ENCODE measurements around the gene ITPKC.

ITPKC gene

GRCh38 chr19:40716482-40717324, at the start of gene ITPKC, which contains the start of gene COQ8B:
TSS of gene ITPKC (plus strand) at chr19:40717112. CDS start at chr19:40717136, 24 bp downstream.
TSS of gene COQ8B (minus strand) at chr19:40716886. CDS start at chr19:40714632, 2,254 bp downstream.
- Histone ChIP-seq H3K27me3 (ENCODE audit: control insufficient read depth in 5 of 5, insufficient read depth in 4 of 5, low read length in 5 of 5) (peaks cover 0 to 8% (median 0%) of the 10 kb centered on the region in 5 donors), H3K27ac (ENCODE audit: low read depth, low read length) (peak within 1 kb of the TSS; percentile 99), H3K9ac (ENCODE audit: low read length in 5 of 5) (peak within 1 kb of the TSS; percentile 98 to 100 (median 99)), H3K9me3 (ENCODE audit: control insufficient read depth in 5 of 5, low read length in 5 of 5) (no peaks in the 10 kb centered on the region), H3K4me3 (ENCODE audit: low read depth in 1 of 5, low read length in 5 of 5) (peak within 1 kb of the TSS; percentile 86 to 99 (median 97)), H3K36me3 (ENCODE audit: control insufficient read depth in 5 of 5, insufficient read depth in 5 of 5, low read length in 5 of 5) (peaks cover 0 to 10% (median 4%) of the 10 kb centered on the region in 5 donors), H3K4me1 (ENCODE audit: control insufficient read depth in 5 of 5, insufficient read depth in 5 of 5, low read length in 5 of 5) (peaks cover 21 to 74% (median 68%) of the 10 kb centered on the region in 5 donors)

- H3K36me3 ChIP-seq (ENCODE audit: control insufficient read depth in 5 of 5, insufficient read depth in 5 of 5, low read length in 5 of 5) = peaks cover 10 to 59% (median 57%) of the 10 kb centered on the region in 5 donors
Observed at GRCh38 chr19:40667602-40668001, 49.3 kb upstream of the ITPKC start.

GRCh38 chr19:40668991-40669614, 47.8 kb upstream of the ITPKC start:
- H3K9ac ChIP-seq (ENCODE audit: low read length in 5 of 5) = no peak overlapping the region
- H3K9me3 ChIP-seq (ENCODE audit: control insufficient read depth in 5 of 5, low read length in 5 of 5) = peaks cover 0 to 2% (median 0%) of the 10 kb centered on the region in 5 donors
- peaks cover 15 to 74% (median 72%) of the 10 kb centered on the region in 5 donors for H3K36me3 ChIP-seq (ENCODE audit: control insufficient read depth in 5 of 5, insufficient read depth in 5 of 5, low read length in 5 of 5)
- H3K4me3 ChIP-seq (ENCODE audit: low read depth in 1 of 5, low read length in 5 of 5) = no peak overlapping the region
- no peak overlapping the region for H3K27ac ChIP-seq (ENCODE audit: low read depth, low read length)
- no peaks in the 10 kb centered on the region for H3K27me3 ChIP-seq (ENCODE audit: control insufficient read depth in 5 of 5, insufficient read depth in 4 of 5, low read length in 5 of 5)
- peaks cover 0 to 2% (median 0%) of the 10 kb centered on the region in 5 donors for H3K4me1 ChIP-seq (ENCODE audit: control insufficient read depth in 5 of 5, insufficient read depth in 5 of 5, low read length in 5 of 5)

More at GRCh38 chr19:40667602-40668001, 49.3 kb upstream of the ITPKC start:
- Histone ChIP-seq H3K9me3 (ENCODE audit: control insufficient read depth in 5 of 5, low read length in 5 of 5) (peaks cover 0 to 2% (median 0%) of the 10 kb centered on the region in 5 donors), H3K9ac (ENCODE audit: low read length in 5 of 5) (no peak overlapping the region), H3K27ac (ENCODE audit: low read depth, low read length) (no peak overlapping the region), H3K27me3 (ENCODE audit: control insufficient read depth in 5 of 5, insufficient read depth in 4 of 5, low read length in 5 of 5) (no peaks in the 10 kb centered on the region), H3K4me3 (ENCODE audit: low read depth in 1 of 5, low read length in 5 of 5) (no peak overlapping the region), H3K4me1 (ENCODE audit: control insufficient read depth in 5 of 5, insufficient read depth in 5 of 5, low read length in 5 of 5) (peaks cover 3 to 17% (median 9%) of the 10 kb centered on the region in 5 donors)

- Histone ChIP-seq H3K9me3 (ENCODE audit: control insufficient read depth in 5 of 5, low read length in 5 of 5) (peaks cover 0 to 2% (median 0%) of the 10 kb centered on the region in 5 donors), H3K36me3 (ENCODE audit: control insufficient read depth in 5 of 5, insufficient read depth in 5 of 5, low read length in 5 of 5) (peaks cover 17 to 91% (median 84%) of the 10 kb centered on the region in 5 donors), H3K4me1 (ENCODE audit: control insufficient read depth in 5 of 5, insufficient read depth in 5 of 5, low read length in 5 of 5) (no peaks in the 10 kb centered on the region), H3K27me3 (ENCODE audit: control insufficient read depth in 5 of 5, insufficient read depth in 4 of 5, low read length in 5 of 5) (no peaks in the 10 kb centered on the region), H3K9ac (ENCODE audit: low read length in 5 of 5) (no peak overlapping the region), H3K27ac (ENCODE audit: low read depth, low read length) (no peak overlapping the region), H3K4me3 (ENCODE audit: low read depth in 1 of 5, low read length in 5 of 5) (no peak overlapping the region)
Observed at GRCh38 chr19:40671404-40671803, 45.5 kb upstream of the ITPKC start.

- Histone ChIP-seq H3K27me3 (ENCODE audit: control insufficient read depth in 5 of 5, insufficient read depth in 4 of 5, low read length in 5 of 5) (no peaks in the 10 kb centered on the region), H3K4me3 (ENCODE audit: low read depth in 1 of 5, low read length in 5 of 5) (no peak overlapping the region), H3K9ac (ENCODE audit: low read length in 5 of 5) (no peak overlapping the region), H3K4me1 (ENCODE audit: control insufficient read depth in 5 of 5, insufficient read depth in 5 of 5, low read length in 5 of 5) (no peaks in the 10 kb centered on the region), H3K36me3 (ENCODE audit: control insufficient read depth in 5 of 5, insufficient read depth in 5 of 5, low read length in 5 of 5) (peaks cover 17 to 93% (median 87%) of the 10 kb centered on the region in 5 donors), H3K9me3 (ENCODE audit: control insufficient read depth in 5 of 5, low read length in 5 of 5) (peaks cover 0 to 2% (median 0%) of the 10 kb centered on the region in 5 donors), H3K27ac (ENCODE audit: low read depth, low read length) (no peak overlapping the region)
Observed at GRCh38 chr19:40672038-40672437, 44.9 kb upstream of the ITPKC start.

- Histone ChIP-seq H3K36me3 (ENCODE audit: control insufficient read depth in 5 of 5, insufficient read depth in 5 of 5, low read length in 5 of 5) (peaks cover 17 to 93% (median 87%) of the 10 kb centered on the region in 5 donors), H3K9me3 (ENCODE audit: control insufficient read depth in 5 of 5, low read length in 5 of 5) (peaks cover 0 to 2% (median 0%) of the 10 kb centered on the region in 5 donors), H3K4me1 (ENCODE audit: control insufficient read depth in 5 of 5, insufficient read depth in 5 of 5, low read length in 5 of 5) (no peaks in the 10 kb centered on the region), H3K9ac (ENCODE audit: low read length in 5 of 5) (no peak overlapping the region), H3K4me3 (ENCODE audit: low read depth in 1 of 5, low read length in 5 of 5) (no peak overlapping the region), H3K27ac (ENCODE audit: low read depth, low read length) (no peak overlapping the region), H3K27me3 (ENCODE audit: control insufficient read depth in 5 of 5, insufficient read depth in 4 of 5, low read length in 5 of 5) (no peaks in the 10 kb centered on the region)
Observed at GRCh38 chr19:40672573-40673299, 44.2 kb upstream of the ITPKC start.

GRCh38 chr19:40673397-40673796, 43.5 kb upstream of the ITPKC start:
- peaks cover 0 to 2% (median 0%) of the 10 kb centered on the region in 5 donors for H3K9me3 ChIP-seq (ENCODE audit: control insufficient read depth in 5 of 5, low read length in 5 of 5)
- no peak overlapping the region for H3K9ac ChIP-seq (ENCODE audit: low read length in 5 of 5)
- H3K4me1 ChIP-seq (ENCODE audit: control insufficient read depth in 5 of 5, insufficient read depth in 5 of 5, low read length in 5 of 5) = no peaks in the 10 kb centered on the region
- no peaks in the 10 kb centered on the region for H3K27me3 ChIP-seq (ENCODE audit: control insufficient read depth in 5 of 5, insufficient read depth in 4 of 5, low read length in 5 of 5)
- H3K4me3 ChIP-seq (ENCODE audit: low read depth in 1 of 5, low read length in 5 of 5) = no peak overlapping the region
- H3K36me3 ChIP-seq (ENCODE audit: control insufficient read depth in 5 of 5, insufficient read depth in 5 of 5, low read length in 5 of 5) = peaks cover 18 to 93% (median 87%) of the 10 kb centered on the region in 5 donors
- H3K27ac ChIP-seq (ENCODE audit: low read depth, low read length) = no peak overlapping the region

GRCh38 chr19:40674291-40674690, 42.6 kb upstream of the ITPKC start:
- Histone ChIP-seq H3K9me3 (ENCODE audit: control insufficient read depth in 5 of 5, low read length in 5 of 5) (peaks cover 0 to 2% (median 0%) of the 10 kb centered on the region in 5 donors), H3K27me3 (ENCODE audit: control insufficient read depth in 5 of 5, insufficient read depth in 4 of 5, low read length in 5 of 5) (no peaks in the 10 kb centered on the region), H3K4me1 (ENCODE audit: control insufficient read depth in 5 of 5, insufficient read depth in 5 of 5, low read length in 5 of 5) (no peaks in the 10 kb centered on the region), H3K4me3 (ENCODE audit: low read depth in 1 of 5, low read length in 5 of 5) (no peak overlapping the region), H3K36me3 (ENCODE audit: control insufficient read depth in 5 of 5, insufficient read depth in 5 of 5, low read length in 5 of 5) (peaks cover 14 to 93% (median 85%) of the 10 kb centered on the region in 5 donors), H3K27ac (ENCODE audit: low read depth, low read length) (no peak overlapping the region), H3K9ac (ENCODE audit: low read length in 5 of 5) (no peak overlapping the region)

GRCh38 chr19:40677156-40677555, 39.8 kb upstream of the ITPKC start:
- H3K9me3 ChIP-seq (ENCODE audit: control insufficient read depth in 5 of 5, low read length in 5 of 5) = no peaks in the 10 kb centered on the region
- H3K4me3 ChIP-seq (ENCODE audit: low read depth in 1 of 5, low read length in 5 of 5) = no peak overlapping the region
- H3K4me1 ChIP-seq (ENCODE audit: control insufficient read depth in 5 of 5, insufficient read depth in 5 of 5, low read length in 5 of 5) = no peaks in the 10 kb centered on the region
- no peaks in the 10 kb centered on the region for H3K27me3 ChIP-seq (ENCODE audit: control insufficient read depth in 5 of 5, insufficient read depth in 4 of 5, low read length in 5 of 5)
- H3K36me3 ChIP-seq (ENCODE audit: control insufficient read depth in 5 of 5, insufficient read depth in 5 of 5, low read length in 5 of 5) = peaks cover 11 to 88% (median 76%) of the 10 kb centered on the region in 5 donors
- no peak overlapping the region for H3K27ac ChIP-seq (ENCODE audit: low read depth, low read length)
- no peak overlapping the region for H3K9ac ChIP-seq (ENCODE audit: low read length in 5 of 5)

Measured in subcutaneous abdominal adipose tissue (tissue), 5 donors.